Head of caudate nucleus (tissue), 42 donors: ENCODE data around the gene CLDN10.
"Not testable (repeated sequence)": the region's sequence is repeated elsewhere in the genome, so short reads cannot be mapped to it uniquely, and the experiment has no call there.

Source experiments
- DNase-seq, 42 donors: peaks; one replicate each; pipeline versions ENCODE4 v3.0.0 to v3.0.0-alpha.2; 2020 to 2021; ENCODE audit warnings: mixed read lengths in 7 of 42
- intact Hi-C: fragments of 100-400 bp; cut with DNase I; formaldehyde crosslinking; loops from one replicate; pipeline ENCODE4 v1.15.0; 2022

Gene CLDN10, protein sequence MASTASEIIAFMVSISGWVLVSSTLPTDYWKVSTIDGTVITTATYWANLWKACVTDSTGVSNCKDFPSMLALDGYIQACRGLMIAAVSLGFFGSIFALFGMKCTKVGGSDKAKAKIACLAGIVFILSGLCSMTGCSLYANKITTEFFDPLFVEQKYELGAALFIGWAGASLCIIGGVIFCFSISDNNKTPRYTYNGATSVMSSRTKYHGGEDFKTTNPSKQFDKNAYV

GRCh38 chr13:95552539-95553441 lies at the start of gene CLDN10:
TSS of gene CLDN10 (plus strand) at chr13:95552720. CDS start at chr13:95552754, 34 bp downstream.
- intact Hi-C loops: no loop called here
- peak in 17 of 42 donors; percentile 6 to 58 (median 34) for DNase-seq

DNA sequence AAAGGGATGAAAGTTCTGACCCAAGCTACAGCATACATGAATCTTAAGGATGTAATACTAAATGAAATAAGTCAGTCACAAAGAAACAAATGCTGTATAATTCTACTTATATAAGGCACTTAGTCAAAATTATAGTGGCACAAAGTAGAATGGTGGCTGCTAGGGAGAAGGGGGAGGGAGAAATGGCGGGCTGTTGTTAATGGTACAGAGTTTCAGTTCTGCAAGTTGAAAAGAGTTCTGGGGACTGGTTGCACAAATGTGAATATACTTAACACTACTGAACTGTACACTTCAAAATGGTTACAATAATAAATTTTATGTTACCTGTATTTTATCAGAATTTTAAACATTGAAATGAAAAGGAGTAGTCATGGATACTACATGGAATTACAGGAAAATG lies 48.9 kb upstream of the CLDN10 start:
- DNase-seq: no peak
- intact Hi-C loops: no loop called here

DNA sequence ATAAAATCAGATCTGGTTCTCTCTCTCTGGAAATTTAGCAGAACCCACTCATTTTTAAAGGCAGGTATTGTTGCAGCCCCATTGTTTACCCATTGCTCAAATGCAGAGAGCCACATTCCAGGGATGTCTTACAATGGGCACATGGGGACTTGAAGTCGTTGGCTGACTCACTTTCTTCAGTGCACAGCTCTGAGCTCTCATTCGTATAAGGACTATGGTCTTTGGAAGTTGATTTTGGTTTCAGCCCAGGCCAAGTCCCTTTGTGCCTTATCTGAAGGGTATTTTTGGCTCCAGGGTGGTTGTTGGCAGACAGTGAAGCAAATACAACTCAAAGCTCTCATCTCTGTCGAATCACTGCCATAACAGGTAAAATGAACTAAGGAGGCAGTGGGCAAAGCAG lies 47.3 kb upstream of the CLDN10 start:
- no peak for DNase-seq
- intact Hi-C loops: no loop called here

- intact Hi-C loops: no loop called here
- DNase-seq: no peak
These were observed 46.5 kb upstream of the CLDN10 start for GRCh38 chr13:95505986-95506385.

DNA sequence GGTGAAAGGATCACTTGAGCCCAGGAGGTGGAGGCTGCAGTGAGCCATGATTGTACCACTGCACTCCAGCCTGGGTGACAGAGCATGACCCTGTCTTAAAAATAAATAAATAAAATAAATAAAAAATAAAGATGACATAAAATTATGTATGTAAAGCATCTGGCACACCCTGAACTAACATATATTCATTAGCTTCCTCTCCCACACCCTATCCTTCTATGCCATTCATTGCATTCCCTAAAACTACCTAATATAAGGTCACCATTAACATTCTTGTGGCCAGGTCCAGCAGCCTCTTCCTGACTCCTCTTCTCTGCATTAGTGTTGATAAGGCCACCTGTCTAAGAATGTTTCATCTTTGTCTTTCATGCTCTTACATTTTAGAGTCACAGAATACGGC lies 44.5 kb upstream of the CLDN10 start:
- intact Hi-C loops: no loop called here
- DNase-seq: no peak

DNA sequence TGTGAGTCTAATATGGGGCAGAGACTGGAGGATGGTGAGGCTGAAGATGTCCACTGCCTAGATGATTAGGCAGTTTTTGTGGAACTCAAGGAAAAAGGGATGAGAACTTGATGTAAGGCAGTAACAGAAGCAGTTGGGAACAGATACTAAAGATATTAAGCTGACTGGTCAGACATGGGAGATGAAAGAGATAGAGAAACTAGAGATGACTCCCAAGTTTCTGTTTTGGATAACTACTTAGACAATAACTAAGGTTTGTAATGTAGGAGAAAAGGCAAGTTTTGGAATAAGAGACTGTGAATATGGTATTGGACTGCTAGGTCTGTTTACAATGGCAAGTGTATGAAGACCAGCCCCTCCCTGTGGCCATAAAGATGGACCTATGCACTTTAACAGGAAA lies 43.5 kb upstream of the CLDN10 start:
- no peak for DNase-seq
- intact Hi-C loops: no loop called here

GRCh38 chr13:95509521-95510310 lies 42.8 kb upstream of the CLDN10 start:
- DNase-seq: no peak
- intact Hi-C loops: no loop called here

DNA sequence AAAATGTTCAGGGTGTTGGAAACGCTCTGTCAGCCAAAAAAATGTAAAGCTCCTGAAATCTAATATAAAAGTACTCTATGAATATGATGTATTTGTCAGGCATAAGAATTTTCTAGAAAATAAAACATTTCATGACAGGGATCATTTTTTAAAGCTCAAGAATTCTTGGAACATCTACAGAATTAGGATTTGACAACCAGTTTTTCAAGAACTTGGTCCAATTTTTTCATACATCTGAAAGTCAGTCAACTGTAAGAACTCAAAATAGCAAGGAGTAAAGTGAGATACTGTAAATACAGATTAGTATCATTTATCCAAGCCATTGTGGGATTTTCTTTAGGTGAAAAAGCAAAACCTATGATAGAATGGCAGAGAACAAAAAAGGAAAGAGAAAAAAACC lies 41.6 kb upstream of the CLDN10 start:
- DNase-seq: no peak
- intact Hi-C loops: no loop called here

GRCh38 chr13:95512424-95512823 lies 40.1 kb upstream of the CLDN10 start:
- DNase-seq: no peak
- intact Hi-C loops: no loop called here

DNA sequence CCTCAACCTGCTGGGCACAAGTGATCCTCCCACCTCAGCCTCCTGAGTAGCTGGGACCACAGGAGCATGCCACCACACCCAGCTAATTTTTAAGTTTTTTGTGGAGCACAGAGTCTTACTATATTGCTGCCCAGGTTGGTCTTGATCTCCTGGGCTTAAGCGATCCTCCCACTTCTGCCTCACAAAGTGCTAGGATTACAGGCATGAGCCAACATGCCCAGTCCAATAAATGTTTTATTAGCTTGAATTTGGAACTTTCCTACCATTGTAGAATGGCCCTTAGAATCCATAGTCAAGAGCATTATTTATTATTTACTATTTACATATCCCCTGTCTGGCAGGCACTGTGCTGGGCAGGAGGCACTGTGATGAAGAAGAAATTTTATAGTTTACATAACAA lies 39.6 kb upstream of the CLDN10 start:
- DNase-seq: no peak

DNA sequence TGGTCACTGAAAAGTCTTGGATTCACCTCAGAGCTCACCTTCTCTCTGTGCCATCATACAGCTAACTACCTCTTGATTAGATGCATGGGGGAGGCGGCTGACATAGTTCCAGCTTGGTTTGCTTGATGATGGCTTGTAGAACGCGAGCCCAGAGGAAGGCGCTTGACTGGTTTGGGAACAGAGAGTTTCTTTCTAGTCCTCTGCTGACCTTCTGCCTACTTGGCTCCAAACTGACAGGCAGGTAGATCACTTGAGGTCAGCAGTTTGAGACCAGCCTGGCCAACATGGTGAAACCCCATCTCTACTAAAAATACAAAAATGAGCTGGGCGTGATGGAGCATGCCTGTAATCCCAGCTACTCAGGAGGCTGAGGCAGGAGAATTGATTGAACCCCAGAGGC lies 36.9 kb upstream of the CLDN10 start:
- DNase-seq, intact Hi-C loops: not testable (repeated sequence)

More for the DNA sequence above, 39.6 kb upstream of the CLDN10 start:
- intact Hi-C loops: no loop called here

DNA sequence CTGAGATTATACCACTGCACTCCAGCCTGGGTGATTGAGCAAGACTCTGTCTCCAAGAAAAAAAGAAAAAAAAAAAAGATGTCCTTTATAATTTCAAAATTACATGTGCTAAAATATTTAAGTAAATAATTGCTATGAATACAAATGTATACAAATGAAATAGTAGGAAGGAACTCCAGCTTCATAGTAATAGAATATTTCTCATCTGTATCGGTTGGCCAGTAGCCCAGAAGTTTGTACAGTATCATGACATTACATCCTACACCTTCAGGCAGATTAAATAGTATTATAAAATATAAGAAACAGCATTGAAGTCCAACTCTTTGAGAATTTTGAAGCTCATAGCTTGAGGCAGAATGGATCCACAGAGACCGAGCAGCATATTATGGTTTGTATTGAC lies 36.5 kb upstream of the CLDN10 start:
- intact Hi-C loops: no loop called here
- DNase-seq: no peak

DNA sequence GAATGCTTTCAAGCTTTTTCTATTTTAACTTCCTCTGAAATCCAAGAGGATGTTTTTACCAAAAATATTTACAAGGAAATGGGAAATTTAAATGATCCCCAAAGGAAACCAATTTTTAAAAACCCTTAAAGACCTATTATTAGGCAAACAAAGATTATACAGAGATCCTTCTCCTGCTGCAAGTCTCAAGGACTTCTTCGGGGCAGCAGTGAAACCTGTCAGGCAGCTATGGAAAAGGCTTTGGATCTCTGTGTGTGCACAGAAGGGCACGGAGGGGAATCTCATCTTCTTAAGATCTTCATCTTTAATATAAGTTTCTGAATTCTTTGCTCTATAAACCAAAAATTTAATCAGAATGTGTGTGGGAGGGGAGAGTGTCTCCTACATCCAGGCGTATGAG lies 36.0 kb upstream of the CLDN10 start:
- DNase-seq: no peak
- intact Hi-C loops: no loop called here

- intact Hi-C loops: no loop called here
- DNase-seq: no peak
These were observed 28.9 kb upstream of the CLDN10 start for GRCh38 chr13:95523598-95523997.

- intact Hi-C loops: no loop called here
- no peak for DNase-seq
These were observed 28.1 kb upstream of the CLDN10 start for GRCh38 chr13:95524264-95524901.

DNA sequence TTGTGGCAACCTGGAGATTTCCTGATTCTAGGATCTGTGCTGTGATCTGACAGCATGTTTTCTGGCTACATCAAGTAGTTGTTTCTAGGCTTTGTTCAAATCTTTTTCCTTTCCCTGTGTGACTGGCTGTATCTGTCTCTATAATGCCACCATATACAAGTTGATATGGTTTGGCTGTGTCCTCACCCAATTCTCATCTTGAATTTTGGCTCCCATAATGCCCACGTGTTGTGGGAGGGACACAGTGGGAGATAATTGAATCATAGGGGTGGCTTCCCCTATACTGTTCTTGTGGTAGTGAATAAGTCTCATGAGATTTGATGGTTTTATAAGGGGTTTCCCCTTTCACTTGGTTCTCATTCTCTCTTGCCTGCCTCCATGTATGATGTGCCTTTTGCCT lies 24.6 kb upstream of the CLDN10 start:
- intact Hi-C loops: no loop called here
- no peak for DNase-seq

- peak in 2 of 42 donors; percentile 21 to 61 for DNase-seq
- intact Hi-C loops: no loop called here
These were observed 22.3 kb upstream of the CLDN10 start for GRCh38 chr13:95530178-95530577.

DNA sequence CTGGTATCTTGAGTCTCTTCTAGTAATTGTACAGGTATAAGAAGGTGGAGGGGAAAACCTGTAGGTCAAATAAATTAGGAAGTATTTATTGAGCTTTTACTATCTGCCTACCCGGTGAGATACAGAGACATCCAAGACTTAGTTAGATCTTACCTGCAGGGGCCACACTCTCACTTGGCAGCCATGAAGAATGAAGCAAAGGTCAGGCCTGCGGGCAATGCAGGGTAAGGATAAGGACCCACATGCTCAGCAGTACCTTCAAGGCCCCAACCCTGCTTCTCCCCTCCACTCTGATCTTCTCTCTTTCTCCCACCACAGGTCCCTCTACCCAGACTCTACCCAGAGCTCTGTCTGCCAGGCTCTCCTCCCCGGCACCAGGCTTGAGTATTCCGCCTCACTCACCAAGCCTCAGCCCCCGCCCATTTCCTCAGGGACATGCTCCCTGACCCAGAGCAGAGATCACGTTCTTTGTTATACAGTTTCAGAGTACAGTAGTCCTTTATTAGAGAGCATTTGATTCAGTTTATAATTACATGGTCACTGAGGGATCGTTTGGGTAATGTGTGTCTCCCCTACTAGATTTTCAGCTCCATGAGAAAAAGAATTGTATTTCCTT lies 18.9 kb upstream of the CLDN10 start:
- intact Hi-C loops: no loop called here

DNA sequence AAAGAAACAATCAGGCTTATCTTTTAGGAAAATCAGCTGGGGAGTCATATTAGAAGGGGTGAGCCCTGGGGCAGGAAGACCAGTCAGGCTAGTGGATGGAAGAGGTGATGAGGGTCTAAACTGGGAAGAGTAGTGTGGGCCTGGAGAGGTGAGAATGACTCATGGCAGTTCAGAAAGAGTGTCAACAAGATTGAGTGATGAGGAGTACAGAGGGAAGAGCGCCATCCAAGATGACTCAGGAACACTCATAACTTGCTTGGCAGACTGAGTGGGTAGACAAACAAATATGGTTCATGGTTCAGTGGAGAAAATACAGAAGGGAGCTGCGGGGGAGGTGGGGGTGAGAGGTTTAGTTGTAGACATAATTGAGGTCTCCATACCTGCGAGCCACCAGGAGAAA lies 17.3 kb upstream of the CLDN10 start:
- no peak for DNase-seq
- intact Hi-C loops: no loop called here

More for the DNA sequence above, 18.9 kb upstream of the CLDN10 start:
- no peak for DNase-seq
